DOHH2 (cell line): ENCODE data around the gene CHST1.

Experiments
- EZH2phosphoT487 ChIP-seq: fragments of 200-600 bp; sonication (generic); IDR thresholded peaks from 2 replicates; pipeline ENCODE4 v1.6.1; 2017; ENCODE audit warnings: borderline replicate concordance, mild to moderate bottlenecking, antibody characterized with exemption, low read length, moderate library complexity, mixed read lengths
- TF ChIP-seq, protein P1 (sequence below): fragments of 200-600 bp; sonication (generic); IDR thresholded peaks from one replicate; pipeline ENCODE4 v1.5.1; 2014; ENCODE audit warnings: antibody characterized with exemption, mild to moderate bottlenecking, low read depth, low read length; ENCODE audit not compliant: poor library complexity, severe bottlenecking

DNA sequence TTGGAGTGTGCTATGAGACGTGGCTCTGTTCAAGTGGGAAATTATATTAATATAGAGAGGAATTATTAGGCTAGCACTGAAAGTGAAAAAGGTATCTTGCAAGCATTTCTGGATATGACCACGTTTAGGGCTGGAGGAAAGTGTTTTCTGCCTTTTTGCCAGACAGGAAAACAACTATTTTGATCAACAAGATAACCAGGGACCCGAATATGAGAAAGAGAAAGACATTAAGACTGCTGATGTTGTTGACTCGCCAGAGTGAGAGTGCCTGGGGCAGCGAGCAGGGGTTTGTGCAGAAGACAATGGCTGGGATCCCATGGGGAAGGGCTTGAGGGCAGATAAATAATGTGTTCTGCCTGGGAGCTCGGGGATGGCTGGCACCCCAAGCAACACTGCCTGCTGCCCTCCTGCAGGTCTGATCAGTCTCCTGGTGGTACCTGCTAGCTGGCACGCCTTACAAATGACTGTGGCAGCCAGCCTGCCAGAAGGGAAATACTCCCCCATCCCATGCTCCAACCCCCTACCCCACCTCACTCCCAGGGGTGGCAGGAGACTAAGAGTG is 23.1 kb upstream of the CHST1 start:
- TF ChIP-seq, protein P1, sequence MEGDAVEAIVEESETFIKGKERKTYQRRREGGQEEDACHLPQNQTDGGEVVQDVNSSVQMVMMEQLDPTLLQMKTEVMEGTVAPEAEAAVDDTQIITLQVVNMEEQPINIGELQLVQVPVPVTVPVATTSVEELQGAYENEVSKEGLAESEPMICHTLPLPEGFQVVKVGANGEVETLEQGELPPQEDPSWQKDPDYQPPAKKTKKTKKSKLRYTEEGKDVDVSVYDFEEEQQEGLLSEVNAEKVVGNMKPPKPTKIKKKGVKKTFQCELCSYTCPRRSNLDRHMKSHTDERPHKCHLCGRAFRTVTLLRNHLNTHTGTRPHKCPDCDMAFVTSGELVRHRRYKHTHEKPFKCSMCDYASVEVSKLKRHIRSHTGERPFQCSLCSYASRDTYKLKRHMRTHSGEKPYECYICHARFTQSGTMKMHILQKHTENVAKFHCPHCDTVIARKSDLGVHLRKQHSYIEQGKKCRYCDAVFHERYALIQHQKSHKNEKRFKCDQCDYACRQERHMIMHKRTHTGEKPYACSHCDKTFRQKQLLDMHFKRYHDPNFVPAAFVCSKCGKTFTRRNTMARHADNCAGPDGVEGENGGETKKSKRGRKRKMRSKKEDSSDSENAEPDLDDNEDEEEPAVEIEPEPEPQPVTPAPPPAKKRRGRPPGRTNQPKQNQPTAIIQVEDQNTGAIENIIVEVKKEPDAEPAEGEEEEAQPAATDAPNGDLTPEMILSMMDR, result no peak
- TF ChIP-seq EZH2phosphoT487, result no peak
